ENCODE results near the gene MAPK11. TPM values are rescaled to one million over a fixed set of nuclear protein-coding genes. Genes with fewer than 3 reads are reported as not detected.

MAPK11 gene
- total and polyA plus RNA-seq, 10 of the 15 experiments (the other 5 are each of a cell fraction or from before 2014, with no cell fraction given), result 0.05 to 12.8 (median 3.7) TPM

- TF ChIP-seq NR2C2 (IDR thresholded peaks at IDR 0.05; ENCODE audit: borderline replicate concordance, control insufficient read depth, insufficient read length, low read depth) (no peak), IKZF2 (IDR thresholded peaks at IDR 0.05) (no peak), MTA3 (IDR thresholded peaks at IDR 0.05; ENCODE audit: borderline replicate concordance, low read length) (no peak), MXI1 (IDR thresholded peaks at IDR 0.05; ENCODE audit: low read depth, low read length) (no peak), EGR1 (IDR thresholded peaks at IDR 0.05; ENCODE audit: borderline replicate concordance in 1 of 2, low read depth in 2 of 2, low read length in 2 of 2) (0 out of 3 replicates have a peak, but pooled peaks of 1 of the 2 experiments have one; percentile 27), BHLHE40 (IDR thresholded peaks at IDR 0.05; ENCODE audit: borderline replicate concordance in 1 of 2, low read depth in 2 of 2, low read length in 1 of 2) (0 out of 4 replicates have a peak, but pooled peaks of 1 of the 2 experiments have one; percentile 29), SP1 (IDR thresholded peaks at IDR 0.05; ENCODE audit: low read depth, low read length) (no peak), RAD51 (IDR thresholded peaks at IDR 0.05) (no peak), ATF2 (IDR thresholded peaks at IDR 0.05; ENCODE audit: low read length) (no peak), CHD4 (IDR thresholded peaks at IDR 0.05) (no peak), NFYB (IDR thresholded peaks at IDR 0.05; ENCODE audit: insufficient read depth, low read depth, low read length) (no peak), PKNOX1 (IDR thresholded peaks at IDR 0.05) (no peak), ATF3 (IDR thresholded peaks at IDR 0.05; ENCODE audit: borderline replicate concordance, extremely low read depth, low read depth, low read length) (no peak), NFXL1 (IDR thresholded peaks at IDR 0.05; ENCODE audit: borderline replicate concordance) (no peak), FOS (IDR thresholded peaks at IDR 0.05; ENCODE audit: borderline replicate concordance, extremely low read depth, insufficient read length) (no peak), ZNF592 (IDR thresholded peaks at IDR 0.05) (no peak), E4F1 (IDR thresholded peaks at IDR 0.05; ENCODE audit: borderline replicate concordance, partially characterized antibody) (no peak)
Measured at GRCh38 chr22:50267591-50268390, 2.4 kb downstream of the MAPK11 start (continued).

Measured in GM12878 (cell line).